Endothelial cell (in vitro differentiated cells): ENCODE measurements around the gene ARHGAP24. TPM values are rescaled to one million over a fixed set of nuclear protein-coding genes. Genes with fewer than 3 reads are reported as not detected.
A peak's percentile ranks its signal among the peaks of the same experiment; 100 is the strongest.
"Not testable (repeated sequence)": the region's sequence is repeated elsewhere in the genome, so short reads cannot be mapped to it uniquely, and the experiment has no call there.

Source experiments
- DNase-seq: peaks from one replicate; pipeline ENCODE4 v3.0.0; 2021; ENCODE audit warnings: low spot score
- H3K27ac Mint-ChIP-seq: one replicate; pipeline ENCODE4 v1.8.0; 2021; ENCODE audit warnings: mixed read lengths, inconsistent platforms; ENCODE audit not compliant: unreplicated experiment
- H3K27me3 Mint-ChIP-seq: one replicate; pipeline ENCODE4 v1.8.0; 2021; ENCODE audit warnings: mild to moderate bottlenecking, moderate library complexity, mixed read lengths, inconsistent platforms; ENCODE audit not compliant: unreplicated experiment
- H3K36me3 Mint-ChIP-seq: one replicate; pipeline ENCODE4 v1.8.0; 2021; ENCODE audit warnings: mild to moderate bottlenecking, low read depth, mixed read lengths, inconsistent platforms; ENCODE audit not compliant: unreplicated experiment
- H3K4me1 Mint-ChIP-seq: one replicate; pipeline ENCODE4 v1.8.0; 2021; ENCODE audit warnings: mild to moderate bottlenecking, mixed read lengths, inconsistent platforms; ENCODE audit not compliant: unreplicated experiment
- H3K4me3 Mint-ChIP-seq: one replicate; pipeline ENCODE4 v1.8.0; 2021; ENCODE audit warnings: mild to moderate bottlenecking, mixed read lengths, inconsistent platforms; ENCODE audit not compliant: unreplicated experiment
- H3K9me3 Mint-ChIP-seq: one replicate; pipeline ENCODE4 v1.8.0; 2021; ENCODE audit warnings: mixed read lengths, inconsistent platforms; ENCODE audit not compliant: unreplicated experiment
- CTCF ChIP-seq: fragments of 200-600 bp; sonication (generic); IDR thresholded peaks from one replicate; pipeline ENCODE4 v1.5.0; 2021; ENCODE audit warnings: antibody characterized with exemption; ENCODE audit not compliant: unreplicated experiment
- total RNA-seq: library from RNA; stranded (reverse); fragmentation: NEBNext Ultra II Directional; extraction: Animal tissue kit (Norgen Biotek cat#: 25700); gene quantifications from one replicate; pipeline ENCODE4 v1.2.1, GENCODE V29; 2021; ENCODE audit not compliant: unreplicated experiment

ARHGAP24 gene
- total RNA-seq, 1 donor from 2014 or later: 5.0 TPM

DNA sequence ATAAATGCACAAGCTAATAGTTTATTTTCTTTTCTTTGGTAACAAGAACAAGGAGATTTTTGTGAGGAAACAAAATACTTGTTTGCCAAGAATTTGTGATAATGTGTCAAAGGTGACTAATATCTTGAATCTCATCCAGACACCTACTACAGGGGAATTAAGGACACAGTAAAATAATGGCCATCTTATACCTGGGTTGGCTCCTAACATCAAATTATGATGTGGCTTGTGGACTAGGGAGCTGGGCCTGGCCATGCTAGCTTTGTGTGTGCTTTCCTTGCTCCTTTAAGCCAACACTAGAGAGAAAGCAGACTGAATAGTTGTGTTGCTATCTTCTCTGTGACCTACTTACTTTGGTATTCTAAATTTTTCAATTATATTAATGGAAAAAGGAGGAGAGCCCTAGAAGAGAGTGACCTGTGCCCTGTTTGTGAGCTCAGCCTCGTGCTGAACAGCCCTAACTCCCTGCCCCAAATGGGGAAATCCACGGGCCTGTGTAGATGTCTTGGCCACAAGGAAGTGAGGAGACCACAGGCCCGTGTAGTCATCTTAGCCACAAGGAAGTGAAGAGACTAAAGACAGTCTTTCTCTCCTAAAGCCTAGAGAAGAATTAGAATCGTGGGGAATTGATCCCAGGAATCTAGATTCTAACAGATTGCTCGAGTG, 23.3 kb downstream of the ARHGAP24 start:
- Mint-ChIP-seq H3K27ac (no peak overlapping the region), H3K4me3 (no peak overlapping the region), H3K27me3 (no peaks in the 10 kb centered on the region), H3K36me3 (no peaks in the 10 kb centered on the region), H3K4me1 (no peaks in the 10 kb centered on the region), H3K9me3 (no peaks in the 10 kb centered on the region)
- DNase-seq: no peak
- no peak for TF ChIP-seq CTCF

DNA sequence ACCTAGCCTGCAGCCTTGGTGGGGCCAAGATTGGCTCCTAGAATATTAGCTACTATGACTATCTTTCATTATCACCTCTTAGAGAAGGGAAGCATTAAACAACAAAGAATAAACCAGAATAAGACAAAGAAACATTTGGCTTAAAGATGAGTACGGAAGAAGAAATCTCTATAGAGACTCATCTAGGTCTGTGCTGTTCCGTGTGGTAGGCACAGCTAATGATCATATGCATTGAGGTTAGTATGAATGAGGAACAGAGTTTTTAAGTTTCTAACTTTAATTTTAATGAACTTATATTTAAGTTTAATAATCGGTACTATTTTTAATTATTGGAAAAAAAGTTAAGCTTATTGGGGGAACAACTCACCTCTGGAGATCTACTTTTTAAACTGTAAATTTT, 24.6 kb downstream of the ARHGAP24 start:
- no peak overlapping the region for H3K4me3 Mint-ChIP-seq
- H3K27ac Mint-ChIP-seq: no peak overlapping the region
- no peaks in the 10 kb centered on the region for H3K36me3 Mint-ChIP-seq
- TF ChIP-seq CTCF: no peak
- H3K9me3 Mint-ChIP-seq: no peaks in the 10 kb centered on the region
- no peak for DNase-seq
- H3K27me3 Mint-ChIP-seq: no peaks in the 10 kb centered on the region
- no peaks in the 10 kb centered on the region for H3K4me1 Mint-ChIP-seq

DNA sequence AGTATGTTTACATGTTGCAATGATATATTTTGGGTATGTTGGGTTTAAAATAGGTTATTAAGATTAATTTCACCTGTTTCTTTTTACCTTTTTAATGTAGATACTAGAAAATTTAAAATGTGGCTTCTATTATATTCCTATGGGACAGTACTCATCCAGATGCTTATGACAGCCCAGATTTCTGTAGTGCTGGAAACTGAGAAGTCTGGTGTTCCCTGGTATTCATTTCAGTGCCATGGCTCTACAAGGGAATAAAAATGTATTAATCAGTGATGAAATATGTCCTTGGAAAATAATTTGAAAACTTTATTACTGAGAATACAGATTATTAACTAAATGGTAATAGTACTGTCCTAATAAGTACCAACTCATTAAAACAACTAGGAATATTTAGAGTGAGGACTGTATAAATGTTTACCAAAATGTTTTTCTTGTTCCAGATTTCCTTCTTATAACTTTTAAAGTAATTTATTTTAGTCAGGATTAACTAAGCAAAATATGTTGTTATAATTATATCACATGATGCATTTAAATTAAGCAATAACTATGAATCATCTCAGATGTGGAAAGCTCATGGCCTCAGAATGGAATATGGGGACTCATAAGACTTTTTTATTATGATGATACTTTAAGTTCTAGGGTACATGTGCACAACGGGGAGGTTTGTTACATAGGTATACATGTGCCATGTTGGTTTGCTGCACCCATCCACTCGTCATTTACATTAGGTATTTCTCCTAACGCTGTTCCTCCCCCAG, 25.3 kb downstream of the ARHGAP24 start:
- H3K36me3 Mint-ChIP-seq: no peaks in the 10 kb centered on the region
- H3K27me3 Mint-ChIP-seq: no peaks in the 10 kb centered on the region
- no peaks in the 10 kb centered on the region for H3K9me3 Mint-ChIP-seq
- H3K4me1 Mint-ChIP-seq: no peaks in the 10 kb centered on the region
- H3K27ac Mint-ChIP-seq: no peak overlapping the region
- DNase-seq: no peak
- no peak for TF ChIP-seq CTCF
- H3K4me3 Mint-ChIP-seq: no peak overlapping the region

GRCh38 chr4:85501145-85501544, 26.2 kb downstream of the ARHGAP24 start:
- not testable (repeated sequence) for H3K36me3 Mint-ChIP-seq, H3K4me3 Mint-ChIP-seq, H3K27me3 Mint-ChIP-seq, H3K27ac Mint-ChIP-seq, H3K4me1 Mint-ChIP-seq, H3K9me3 Mint-ChIP-seq, DNase-seq

DNA sequence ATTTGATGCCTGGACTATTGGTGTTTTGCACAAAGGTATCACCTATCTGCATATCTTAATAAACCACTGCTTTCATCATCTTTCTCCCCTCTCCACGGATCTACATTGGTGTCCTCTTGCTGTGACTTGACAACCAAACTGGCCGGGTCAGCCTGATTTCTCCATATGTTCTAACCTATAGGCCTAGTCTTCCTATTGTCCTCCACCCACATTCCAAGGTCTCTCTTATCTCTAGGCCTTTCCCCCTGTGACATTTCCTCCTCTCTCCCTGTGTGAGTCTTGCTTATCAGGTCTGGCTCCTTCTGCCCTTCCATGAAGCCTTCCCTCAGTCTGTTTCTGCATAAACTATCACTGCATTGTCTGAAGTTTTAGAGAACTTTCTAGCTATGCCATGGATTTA, 33.7 kb downstream of the ARHGAP24 start:
- Mint-ChIP-seq H3K4me3 (no peak overlapping the region), H3K9me3 (peaks cover 4% of the 10 kb centered on the region), H3K36me3 (no peaks in the 10 kb centered on the region), H3K27me3 (peaks cover 1% of the 10 kb centered on the region), H3K27ac (peak overlapping the region; percentile 80), H3K4me1 (peaks cover 6% of the 10 kb centered on the region)
- no peak for TF ChIP-seq CTCF
- no peak for DNase-seq
